Loucy (cell line): Measurements from ENCODE around the gene TDRD3.
A peak's percentile ranks its signal among the peaks of the same experiment; 100 is the strongest.

ENCODE experiments used
- H2AFZ ChIP-seq: fragments of 200-600 bp; sonication (generic); 2 replicates; pipeline ENCODE4 v1.6.0; 2016; ENCODE audit warnings: antibody characterized with exemption, mild to moderate bottlenecking, low read length, moderate library complexity
- H3F3A ChIP-seq: fragments of 200-600 bp; 2 replicates; pipeline ENCODE4 v1.6.0; 2016; ENCODE audit warnings: antibody characterized with exemption, low read depth, mild to moderate bottlenecking
- H3K27me3 ChIP-seq: fragments of 200-600 bp; sonication (generic); 2 replicates; pipeline ENCODE4 v1.6.1; 2014; ENCODE audit warnings: low read length, mild to moderate bottlenecking; ENCODE audit not compliant: insufficient read depth, poor library complexity, severe bottlenecking
- H3K36me3 ChIP-seq: fragments of 200-600 bp; sonication (generic); 2 replicates; pipeline ENCODE4 v1.6.1; 2016; ENCODE audit warnings: low read length; ENCODE audit not compliant: insufficient read depth
- H3K4me1 ChIP-seq: fragments of 200-600 bp; sonication (generic); 2 replicates; pipeline ENCODE4 v1.5.1; 2014; ENCODE audit warnings: low read length, mild to moderate bottlenecking; ENCODE audit not compliant: insufficient read depth, poor library complexity, severe bottlenecking
- H3K4me2 ChIP-seq: fragments of 200-600 bp; sonication (generic); 2 replicates; pipeline ENCODE4 v1.6.0; 2014; ENCODE audit warnings: antibody characterized with exemption, low read length, low read depth, mild to moderate bottlenecking; ENCODE audit not compliant: poor library complexity, severe bottlenecking
- H3K4me3 ChIP-seq: fragments of 200-600 bp; sonication (generic); 2 replicates; pipeline ENCODE4 v1.5.1; 2014; ENCODE audit warnings: low read length, mild to moderate bottlenecking, mixed read lengths; ENCODE audit not compliant: poor library complexity, severe bottlenecking
- H3K79me2 ChIP-seq: fragments of 200-600 bp; sonication (generic); 2 replicates; pipeline ENCODE4 v1.6.1; 2014; ENCODE audit warnings: low read length; ENCODE audit not compliant: insufficient read depth
- H3K9ac ChIP-seq: fragments of 200-600 bp; sonication (generic); 2 replicates; pipeline ENCODE4 v1.6.0; 2014; ENCODE audit warnings: mild to moderate bottlenecking, low read depth, low read length, moderate library complexity; ENCODE audit not compliant: poor library complexity, severe bottlenecking
- H3K9me2 ChIP-seq: fragments of 200-600 bp; sonication (generic); replicated peaks from 2 replicates; pipeline ENCODE4 v1.6.1; 2016; ENCODE audit warnings: low read depth, low read length, mixed read lengths
- H3K9me3 ChIP-seq: fragments of 200-600 bp; sonication (generic); 2 replicates; pipeline ENCODE4 v1.6.1; 2014; ENCODE audit warnings: mild to moderate bottlenecking, antibody characterized with exemption, low read length, low read depth; ENCODE audit not compliant: insufficient read depth
- H4K20me1 ChIP-seq: fragments of 200-600 bp; sonication (generic); 2 replicates; pipeline ENCODE4 v1.6.0; 2014; ENCODE audit warnings: antibody characterized with exemption, low read length, mild to moderate bottlenecking; ENCODE audit not compliant: insufficient read depth, poor library complexity, severe bottlenecking
- EZH2phosphoT487 ChIP-seq: fragments of 200-600 bp; IDR thresholded peaks from 2 replicates; pipeline ENCODE4 v1.6.1; 2018; ENCODE audit warnings: antibody characterized with exemption, mild to moderate bottlenecking, moderate library complexity, borderline replicate concordance
- TF ChIP-seq, protein P1 (sequence below): fragments of 200-600 bp; sonication (generic); conservative IDR thresholded peaks from 2 replicates; pipeline ENCODE4 v1.5.1; 2014; ENCODE audit warnings: mild to moderate bottlenecking, antibody characterized with exemption, low read length

Gene TDRD3

DNA sequence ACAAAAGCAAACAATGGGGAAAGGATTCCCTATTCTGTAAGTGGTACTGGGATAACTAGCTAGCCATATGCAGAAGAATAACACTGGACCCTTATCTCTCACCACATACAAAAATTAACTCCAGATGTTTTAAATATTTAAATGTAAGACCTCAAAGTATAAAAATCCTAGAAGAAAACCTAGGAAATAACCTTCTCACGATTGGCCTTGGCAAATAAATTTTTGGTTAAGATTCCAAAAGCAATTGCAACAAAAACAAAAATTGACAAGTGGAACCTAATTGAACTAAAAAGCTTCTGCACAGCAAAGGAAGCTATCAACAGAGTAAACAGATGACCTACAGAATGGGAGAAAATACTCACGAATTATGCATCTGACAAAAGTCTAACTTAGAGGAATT lies 10.8 kb upstream of the TDRD3 start:
- no peak for TF ChIP-seq EZH2phosphoT487
- Histone ChIP-seq H3K27me3 (no peaks in the 10 kb centered on the region), H2AFZ (no peak overlapping the region), H3K4me3 (no peak overlapping the region), H3K9ac (no peak overlapping the region), H3K9me3 (no peaks in the 10 kb centered on the region), H3K79me2 (no peaks in the 10 kb centered on the region), H3F3A (no peaks in the 10 kb centered on the region), H4K20me1 (no peaks in the 10 kb centered on the region), H3K4me2 (no peak overlapping the region), H3K4me1 (peaks cover 8% of the 10 kb centered on the region), H3K36me3 (no peaks in the 10 kb centered on the region), H3K9me2 (no peaks in the 10 kb centered on the region)

DNA sequence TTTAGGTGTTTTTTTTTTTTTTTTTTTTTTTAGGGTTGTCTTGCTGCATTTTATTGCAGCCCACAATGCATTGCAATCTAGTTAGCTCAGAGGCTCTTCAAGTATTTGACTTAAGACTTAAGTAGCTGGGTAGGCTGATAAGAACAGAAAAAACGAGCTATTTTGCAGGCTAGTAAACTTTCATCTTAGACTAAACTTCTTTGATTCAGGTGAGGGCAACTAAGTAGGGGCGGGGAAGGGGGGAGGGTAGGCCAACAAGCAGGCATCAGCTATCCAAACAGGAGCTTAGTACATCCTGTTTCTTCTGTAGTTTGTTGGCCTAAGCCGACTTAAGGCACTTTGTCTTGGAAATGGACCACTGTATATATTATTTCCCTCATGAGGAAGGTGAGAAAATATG lies 4.9 kb upstream of the TDRD3 start:
- no peaks in the 10 kb centered on the region for H4K20me1 ChIP-seq
- TF ChIP-seq EZH2phosphoT487, result no peak
- TF ChIP-seq, protein P1, sequence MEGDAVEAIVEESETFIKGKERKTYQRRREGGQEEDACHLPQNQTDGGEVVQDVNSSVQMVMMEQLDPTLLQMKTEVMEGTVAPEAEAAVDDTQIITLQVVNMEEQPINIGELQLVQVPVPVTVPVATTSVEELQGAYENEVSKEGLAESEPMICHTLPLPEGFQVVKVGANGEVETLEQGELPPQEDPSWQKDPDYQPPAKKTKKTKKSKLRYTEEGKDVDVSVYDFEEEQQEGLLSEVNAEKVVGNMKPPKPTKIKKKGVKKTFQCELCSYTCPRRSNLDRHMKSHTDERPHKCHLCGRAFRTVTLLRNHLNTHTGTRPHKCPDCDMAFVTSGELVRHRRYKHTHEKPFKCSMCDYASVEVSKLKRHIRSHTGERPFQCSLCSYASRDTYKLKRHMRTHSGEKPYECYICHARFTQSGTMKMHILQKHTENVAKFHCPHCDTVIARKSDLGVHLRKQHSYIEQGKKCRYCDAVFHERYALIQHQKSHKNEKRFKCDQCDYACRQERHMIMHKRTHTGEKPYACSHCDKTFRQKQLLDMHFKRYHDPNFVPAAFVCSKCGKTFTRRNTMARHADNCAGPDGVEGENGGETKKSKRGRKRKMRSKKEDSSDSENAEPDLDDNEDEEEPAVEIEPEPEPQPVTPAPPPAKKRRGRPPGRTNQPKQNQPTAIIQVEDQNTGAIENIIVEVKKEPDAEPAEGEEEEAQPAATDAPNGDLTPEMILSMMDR, result no peak
- no peaks in the 10 kb centered on the region for H3K36me3 ChIP-seq
- no peak overlapping the region for H3K9ac ChIP-seq
- H3K9me2 ChIP-seq, result no peaks in the 10 kb centered on the region
- no peaks in the 10 kb centered on the region for H3F3A ChIP-seq
- H3K79me2 ChIP-seq, result no peaks in the 10 kb centered on the region
- H3K9me3 ChIP-seq, result no peaks in the 10 kb centered on the region
- H2AFZ ChIP-seq, result peak overlapping the region; percentile 45; the same call in 1 of the 2 replicates
- no peak overlapping the region for H3K4me2 ChIP-seq
- no peak overlapping the region for H3K4me3 ChIP-seq
- H3K4me1 ChIP-seq, result no peaks in the 10 kb centered on the region
- no peaks in the 10 kb centered on the region for H3K27me3 ChIP-seq

DNA sequence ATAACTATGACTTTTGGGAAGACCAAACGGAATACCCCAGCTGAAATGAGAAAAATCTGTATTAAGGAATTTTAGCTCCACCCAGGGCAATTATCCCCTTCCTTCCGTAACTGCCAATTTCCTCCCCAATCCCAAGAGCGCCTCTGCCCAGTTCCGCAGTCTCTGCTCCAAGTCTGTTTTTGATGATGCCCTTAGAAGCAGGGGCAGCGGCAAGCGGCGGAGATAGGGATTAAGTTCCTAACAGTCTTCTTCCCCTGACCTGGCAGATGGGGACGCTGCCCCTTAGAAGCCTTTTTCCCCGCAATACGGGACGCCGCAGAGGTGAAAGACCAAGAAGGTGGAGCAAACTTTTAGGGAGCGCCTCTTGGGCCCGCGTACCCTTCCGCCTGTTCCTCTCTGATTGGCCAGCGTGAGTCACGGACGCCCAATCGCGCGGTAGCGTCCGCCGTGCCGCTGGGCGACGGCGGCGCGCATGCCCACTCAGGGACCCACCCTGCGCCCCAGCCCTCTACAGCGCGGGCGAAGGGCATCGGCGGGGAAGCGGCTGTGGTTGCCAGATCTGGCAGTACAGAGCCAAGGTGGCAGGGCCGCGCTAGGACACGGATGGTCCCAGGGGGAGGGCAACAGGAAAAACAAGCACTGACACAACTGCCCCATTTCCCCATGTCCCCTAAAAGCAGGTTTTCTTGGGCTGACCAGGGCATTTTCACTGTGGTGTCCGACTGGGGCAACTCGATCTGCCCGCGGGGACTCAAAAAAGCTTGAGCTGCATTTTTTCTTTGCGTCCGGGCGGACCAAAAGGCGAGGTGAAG lies 843 bp upstream of the TDRD3 start:
- H3K27me3 ChIP-seq, result no peaks in the 10 kb centered on the region
- peaks cover 29% of the 10 kb centered on the region for H3K4me1 ChIP-seq
- TF ChIP-seq, protein P1, result no peak
- TF ChIP-seq EZH2phosphoT487, result no peak
- H3K79me2 ChIP-seq, result peaks cover 33% of the 10 kb centered on the region
- H3K9ac ChIP-seq, result peak overlapping the region; percentile 93
- H2AFZ ChIP-seq, result peak overlapping the region; percentile 91
- peaks cover 9% of the 10 kb centered on the region for H4K20me1 ChIP-seq
- H3K9me2 ChIP-seq, result no peaks in the 10 kb centered on the region
- peak overlapping the region; percentile 94 for H3K4me3 ChIP-seq
- H3K9me3 ChIP-seq, result no peaks in the 10 kb centered on the region
- no peaks in the 10 kb centered on the region for H3F3A ChIP-seq
- H3K36me3 ChIP-seq, result no peaks in the 10 kb centered on the region
- H3K4me2 ChIP-seq, result peak overlapping the region; percentile 84
